ENCODE data around the gene ZMIZ1. TPM values are rescaled to one million over a fixed set of nuclear protein-coding genes. Genes with fewer than 3 reads are reported as not detected.

ZMIZ1 gene
- total RNA-seq, 1 donor, result 23.3 TPM

- no peak for DNase-seq (ENCODE audit: low read depth)
- TF ChIP-seq, protein P1, sequence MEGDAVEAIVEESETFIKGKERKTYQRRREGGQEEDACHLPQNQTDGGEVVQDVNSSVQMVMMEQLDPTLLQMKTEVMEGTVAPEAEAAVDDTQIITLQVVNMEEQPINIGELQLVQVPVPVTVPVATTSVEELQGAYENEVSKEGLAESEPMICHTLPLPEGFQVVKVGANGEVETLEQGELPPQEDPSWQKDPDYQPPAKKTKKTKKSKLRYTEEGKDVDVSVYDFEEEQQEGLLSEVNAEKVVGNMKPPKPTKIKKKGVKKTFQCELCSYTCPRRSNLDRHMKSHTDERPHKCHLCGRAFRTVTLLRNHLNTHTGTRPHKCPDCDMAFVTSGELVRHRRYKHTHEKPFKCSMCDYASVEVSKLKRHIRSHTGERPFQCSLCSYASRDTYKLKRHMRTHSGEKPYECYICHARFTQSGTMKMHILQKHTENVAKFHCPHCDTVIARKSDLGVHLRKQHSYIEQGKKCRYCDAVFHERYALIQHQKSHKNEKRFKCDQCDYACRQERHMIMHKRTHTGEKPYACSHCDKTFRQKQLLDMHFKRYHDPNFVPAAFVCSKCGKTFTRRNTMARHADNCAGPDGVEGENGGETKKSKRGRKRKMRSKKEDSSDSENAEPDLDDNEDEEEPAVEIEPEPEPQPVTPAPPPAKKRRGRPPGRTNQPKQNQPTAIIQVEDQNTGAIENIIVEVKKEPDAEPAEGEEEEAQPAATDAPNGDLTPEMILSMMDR (IDR thresholded peaks at IDR 0.05; ENCODE audit: insufficient read depth, low read depth, low read length), result no peak
- H3K4me3 ChIP-seq (ENCODE audit: low read depth, low read length), result no peak overlapping the region
Observed at GRCh38 chr10:79106256-79107050, 37.7 kb downstream of the ZMIZ1 start.

- TF ChIP-seq, protein P1 (IDR thresholded peaks at IDR 0.05; ENCODE audit: insufficient read depth, low read depth, low read length), result no peak
- DNase-seq (ENCODE audit: low read depth), result no peak
- no peak overlapping the region for H3K4me3 ChIP-seq (ENCODE audit: low read depth, low read length)
Observed at GRCh38 chr10:79107736-79108264, 39.0 kb downstream of the ZMIZ1 start.

GRCh38 chr10:79108728-79109127, 40.0 kb downstream of the ZMIZ1 start:
- H3K4me3 ChIP-seq (ENCODE audit: low read depth, low read length), result no peak overlapping the region
- no peak for DNase-seq (ENCODE audit: low read depth)
- TF ChIP-seq, protein P1 (IDR thresholded peaks at IDR 0.05; ENCODE audit: insufficient read depth, low read depth, low read length), result no peak

GRCh38 chr10:79111427-79111826, 42.7 kb downstream of the ZMIZ1 start:
- DNase-seq (ENCODE audit: low read depth), result no peak
- no peak overlapping the region for H3K4me3 ChIP-seq (ENCODE audit: low read depth, low read length)
- TF ChIP-seq, protein P1 (IDR thresholded peaks at IDR 0.05; ENCODE audit: insufficient read depth, low read depth, low read length), result no peak

DNA sequence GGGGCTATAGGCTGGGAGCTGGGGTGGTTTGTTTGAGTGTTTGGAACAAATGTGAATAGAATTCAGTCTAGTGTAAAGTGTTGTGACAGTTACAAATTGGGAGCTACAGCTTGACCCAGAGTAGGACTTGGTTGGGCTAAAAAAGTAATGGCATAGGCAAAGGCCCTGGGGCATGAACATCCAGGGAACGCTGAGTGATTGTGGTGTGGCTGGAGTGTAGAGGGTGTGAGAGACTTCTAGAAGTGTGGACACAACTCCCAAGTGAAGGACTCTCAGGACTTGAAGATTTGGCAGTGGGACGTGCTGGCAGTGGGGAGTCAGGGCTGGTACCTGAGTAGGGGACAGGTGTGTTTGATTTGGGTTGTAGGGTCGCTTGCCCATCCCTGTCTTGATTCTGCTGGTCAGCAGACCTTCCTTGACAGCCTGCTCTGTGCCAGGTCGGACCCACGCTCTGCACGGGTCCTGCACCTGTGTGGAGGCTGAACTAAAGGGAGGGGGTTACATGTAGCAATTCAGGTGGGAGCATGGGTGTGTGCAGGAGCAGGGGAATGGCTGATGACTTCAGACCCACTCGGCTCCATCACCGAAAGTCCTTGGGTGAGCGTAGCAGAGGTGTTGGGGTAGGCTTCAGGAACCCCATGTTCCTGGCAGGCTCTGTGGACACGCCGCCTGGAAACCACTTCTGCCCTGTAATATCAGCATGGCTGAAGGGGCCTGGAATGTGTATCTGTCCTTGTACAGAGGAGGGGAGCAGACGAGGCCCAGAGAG, 43.3 kb downstream of the ZMIZ1 start:
- TF ChIP-seq, protein P1 (IDR thresholded peaks at IDR 0.05; ENCODE audit: insufficient read depth, low read depth, low read length), result no peak
- DNase-seq (ENCODE audit: low read depth), result no peak
- H3K4me3 ChIP-seq (ENCODE audit: low read depth, low read length), result no peak overlapping the region

DNA sequence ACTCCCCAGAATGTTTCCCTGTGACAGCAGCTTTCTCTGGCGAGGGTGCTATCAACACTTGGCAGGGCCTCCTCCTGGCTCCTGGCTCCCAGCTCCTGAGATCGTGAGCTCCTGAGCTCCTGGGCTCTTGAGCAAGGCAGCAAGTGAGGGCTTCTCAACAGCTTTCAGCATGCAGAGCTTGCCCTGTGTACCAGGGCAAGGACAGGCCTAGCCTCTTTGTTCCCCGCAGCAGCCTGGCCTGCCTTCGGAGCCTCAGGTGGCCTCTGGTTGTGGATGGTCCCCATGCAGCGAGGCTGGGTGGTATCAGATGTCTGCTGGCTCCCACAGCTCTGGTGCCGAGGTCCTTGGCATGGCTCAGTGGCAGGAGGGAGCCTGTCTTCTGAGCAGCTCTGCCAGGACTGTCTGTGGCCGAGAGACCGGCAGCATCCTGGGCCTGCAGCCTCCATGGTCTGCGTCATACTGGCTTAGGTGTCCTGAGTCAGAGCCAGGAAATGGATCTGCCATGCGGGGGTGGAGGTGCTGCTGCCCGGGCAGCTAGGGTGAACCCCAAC, 44.2 kb downstream of the ZMIZ1 start:
- peak; percentile 81 for DNase-seq (ENCODE audit: low read depth)
- TF ChIP-seq, protein P1 (IDR thresholded peaks at IDR 0.05; ENCODE audit: insufficient read depth, low read depth, low read length), result no peak
- no peak overlapping the region for H3K4me3 ChIP-seq (ENCODE audit: low read depth, low read length)
